ENCODE data around the gene GJB2. TPM values are rescaled to one million over a fixed set of nuclear protein-coding genes. Genes with fewer than 3 reads are reported as not detected.

The GJB2 gene
- total RNA-seq, 2 donors from 2014 or later = 0.20 TPM; not detected in 1

DNA sequence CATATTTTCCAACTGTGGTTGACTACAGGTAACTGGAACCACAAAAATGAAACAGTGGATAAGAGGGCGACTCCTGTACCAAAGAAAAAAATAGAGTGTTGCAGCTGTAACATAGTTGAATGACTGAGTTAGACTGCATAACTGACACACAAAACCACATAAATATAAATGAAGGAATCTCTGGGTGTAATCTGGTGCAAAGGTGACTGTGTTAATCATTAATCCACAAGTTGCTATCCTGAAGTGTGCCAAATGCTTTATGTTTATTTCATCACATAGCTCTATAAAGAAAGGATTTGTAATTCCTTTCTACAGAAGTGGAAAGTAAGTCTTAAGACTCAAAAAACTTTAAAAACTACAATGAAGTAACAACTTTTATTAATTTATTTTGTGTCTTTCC, 6.0 kb upstream of the GJB2 start:
- peaks cover 0 to 10% of the 10 kb centered on the region in 2 donors for H3K27me3 ChIP-seq
- H3K27ac ChIP-seq = no peak overlapping the region
- H3K4me3 ChIP-seq = no peak overlapping the region
- H3K9me3 ChIP-seq = peaks cover 0 to 9% of the 10 kb centered on the region in 2 donors
- H3K4me1 ChIP-seq = peaks cover 0 to 7% of the 10 kb centered on the region in 2 donors
- TF ChIP-seq CTCF (IDR thresholded peaks at IDR 0.05) = no peak
- no peaks in the 10 kb centered on the region for H3K36me3 ChIP-seq
- DNase-seq (ENCODE audit: low spot score) = no peak

DNA sequence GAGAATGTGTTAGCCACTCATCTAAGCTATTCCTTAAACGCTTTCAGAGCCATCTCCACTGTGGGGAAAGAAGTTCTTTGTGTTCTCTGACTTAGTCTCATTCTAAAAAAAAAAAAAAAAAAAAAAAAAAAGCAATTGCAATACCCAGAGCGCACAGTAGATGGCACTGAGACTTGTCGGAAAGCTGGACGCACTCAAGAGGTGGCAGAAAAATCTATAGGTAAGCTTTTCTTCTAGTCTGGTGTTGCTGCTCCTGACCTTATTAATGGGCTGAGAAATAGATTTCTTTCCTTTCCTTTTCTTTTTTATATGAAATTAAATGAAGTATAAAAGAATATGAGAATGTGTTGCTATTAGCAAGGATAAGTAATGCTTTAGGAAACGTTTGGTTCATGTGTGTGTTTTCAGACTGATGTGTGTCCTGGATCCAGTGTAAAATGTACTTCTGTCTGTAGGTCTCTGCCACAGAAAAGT, 4.7 kb upstream of the GJB2 start:
- Histone ChIP-seq H3K4me1 (peaks cover 0 to 20% of the 10 kb centered on the region in 2 donors), H3K36me3 (no peaks in the 10 kb centered on the region), H3K4me3 (no peak overlapping the region), H3K27me3 (peaks cover 5 to 21% of the 10 kb centered on the region in 2 donors), H3K27ac (no peak overlapping the region), H3K9me3 (peaks cover 0 to 9% of the 10 kb centered on the region in 2 donors)
- TF ChIP-seq CTCF (IDR thresholded peaks at IDR 0.05) = peak; percentile 66 to 74
- no peak for DNase-seq (ENCODE audit: low spot score)

DNA sequence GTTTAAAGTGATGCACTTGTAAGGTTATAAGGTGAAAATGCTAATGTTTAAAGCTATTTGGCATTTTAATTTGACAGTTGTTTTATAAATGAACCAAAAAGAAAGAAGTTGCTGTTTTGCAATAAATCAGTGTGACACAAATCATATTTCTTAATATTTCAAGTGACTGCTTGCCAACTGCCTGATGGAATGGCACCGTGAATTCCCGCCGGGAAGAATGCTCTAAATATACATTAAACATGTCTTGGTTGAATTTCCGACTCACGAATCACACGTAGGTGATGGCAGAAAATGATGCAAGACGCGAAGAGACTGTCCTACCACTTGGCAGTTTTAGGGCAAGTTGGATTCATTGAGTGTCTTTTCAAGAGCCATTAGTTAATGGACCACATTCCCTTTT, 3.1 kb upstream of the GJB2 start:
- Histone ChIP-seq H3K9me3 (no peaks in the 10 kb centered on the region), H3K27ac (no peak overlapping the region), H3K27me3 (peaks cover 5 to 24% of the 10 kb centered on the region in 2 donors), H3K36me3 (no peaks in the 10 kb centered on the region), H3K4me1 (peaks cover 0 to 30% of the 10 kb centered on the region in 2 donors), H3K4me3 (no peak overlapping the region)
- DNase-seq (ENCODE audit: low spot score) = no peak
- TF ChIP-seq CTCF (IDR thresholded peaks at IDR 0.05) = no peak

- Histone ChIP-seq H3K4me1 (peaks cover 0 to 30% of the 10 kb centered on the region in 2 donors), H3K27me3 (peaks cover 5 to 24% of the 10 kb centered on the region in 2 donors), H3K27ac (no peak overlapping the region), H3K9me3 (no peaks in the 10 kb centered on the region), H3K36me3 (no peaks in the 10 kb centered on the region), H3K4me3 (peak overlapping the region in 1 of 2 donors; percentile 64)
- TF ChIP-seq CTCF (IDR thresholded peaks at IDR 0.05) = no peak
- DNase-seq (ENCODE audit: low spot score) = no peak
Observed at GRCh38 chr13:20193907-20194631, 1.3 kb upstream of the GJB2 start.

DNA sequence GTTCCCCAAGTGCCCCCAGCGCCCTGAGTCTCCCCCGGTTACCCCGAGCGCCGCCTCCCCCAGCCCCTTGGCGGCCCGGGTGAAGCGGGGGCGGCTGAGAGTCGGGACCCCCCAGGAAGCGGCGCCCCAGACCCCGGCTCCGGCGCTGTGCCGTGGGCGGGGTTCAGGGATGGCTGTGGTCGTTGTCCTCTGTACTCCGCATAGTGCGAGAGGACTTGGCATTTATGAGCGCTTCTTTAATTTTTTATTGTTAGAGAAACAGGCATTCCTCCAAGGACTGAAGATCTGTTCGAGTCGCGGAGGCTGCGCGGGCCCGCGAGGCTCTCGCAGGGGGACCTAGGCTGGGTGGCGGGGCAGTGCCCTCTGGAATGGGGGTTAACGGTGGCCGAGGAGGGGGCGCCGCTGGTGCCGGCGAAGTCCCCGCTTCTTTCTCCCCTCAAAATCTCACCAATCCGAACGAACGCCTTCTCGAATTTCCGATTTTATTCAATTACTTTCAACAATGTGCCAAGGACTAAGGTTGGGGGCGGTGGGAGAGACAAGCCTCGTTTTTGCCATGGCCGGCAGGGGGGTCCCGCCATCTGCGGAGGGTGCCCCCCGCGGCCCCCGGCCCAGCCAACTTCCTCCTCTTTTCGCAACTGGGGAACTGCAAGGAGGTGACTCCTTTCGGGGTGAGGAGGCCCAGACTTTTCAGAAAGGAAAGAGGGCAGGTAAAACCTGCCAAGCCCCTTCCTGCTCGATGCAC, 596 bp upstream of the GJB2 start:
- Histone ChIP-seq H3K4me1 (peaks cover 0 to 30% of the 10 kb centered on the region in 2 donors), H3K27ac (no peak overlapping the region), H3K9me3 (no peaks in the 10 kb centered on the region), H3K27me3 (peaks cover 5 to 24% of the 10 kb centered on the region in 2 donors), H3K36me3 (no peaks in the 10 kb centered on the region), H3K4me3 (peak overlapping the region; percentile 44 to 64)
- no peak for TF ChIP-seq CTCF (IDR thresholded peaks at IDR 0.05)
- no peak for DNase-seq (ENCODE audit: low spot score)
